ENCODE measurements around the gene ARHGEF39.

ARHGEF39 gene

DNA sequence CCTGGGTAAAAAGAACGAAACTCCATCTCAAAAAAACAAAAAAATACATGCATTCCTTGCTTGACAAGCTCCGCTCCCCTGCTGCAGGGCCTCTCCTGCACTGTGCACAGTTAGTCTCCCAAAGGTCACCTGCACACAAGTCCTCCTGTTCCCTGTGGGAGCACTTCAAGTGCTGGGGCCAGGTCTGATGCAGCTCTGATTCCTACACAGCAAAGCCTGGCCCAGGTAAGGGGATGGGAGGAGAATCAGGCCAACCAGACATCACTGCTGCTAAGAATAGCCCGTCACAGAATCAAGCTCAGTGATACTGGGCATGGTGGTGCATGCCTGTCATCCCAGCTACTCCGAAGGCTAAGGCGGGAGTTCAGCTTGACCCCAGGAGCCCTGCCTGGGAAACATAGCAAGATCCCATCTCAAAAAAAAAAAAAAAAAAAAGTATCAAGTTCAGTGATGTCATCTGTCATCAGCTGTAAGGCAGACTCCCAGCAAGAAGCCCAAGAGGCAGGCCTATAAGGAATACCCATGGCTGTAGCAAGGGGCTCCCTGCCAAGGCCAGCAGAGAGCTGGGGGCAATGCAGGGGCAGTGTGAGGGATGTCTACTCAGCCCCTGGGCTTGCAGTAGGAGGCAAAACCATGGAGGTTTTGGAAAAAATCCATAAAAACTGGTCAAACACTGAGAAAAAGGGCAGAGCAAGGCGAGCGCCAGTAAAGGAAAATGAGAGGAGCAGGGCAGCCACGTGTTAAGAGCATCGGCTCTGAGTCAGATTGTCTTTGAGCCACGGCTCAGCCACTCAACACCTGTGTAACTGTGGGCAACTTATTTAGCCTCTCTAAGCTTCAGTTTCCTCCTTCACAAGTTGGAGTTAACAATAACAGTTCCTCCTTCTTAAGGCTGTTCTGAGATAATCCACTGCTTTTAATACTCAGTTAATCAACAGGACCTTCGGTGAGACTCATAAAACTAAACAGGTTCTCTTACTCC lies 21.5 kb upstream of the ARHGEF39 start:
- TF ChIP-seq, protein P1, sequence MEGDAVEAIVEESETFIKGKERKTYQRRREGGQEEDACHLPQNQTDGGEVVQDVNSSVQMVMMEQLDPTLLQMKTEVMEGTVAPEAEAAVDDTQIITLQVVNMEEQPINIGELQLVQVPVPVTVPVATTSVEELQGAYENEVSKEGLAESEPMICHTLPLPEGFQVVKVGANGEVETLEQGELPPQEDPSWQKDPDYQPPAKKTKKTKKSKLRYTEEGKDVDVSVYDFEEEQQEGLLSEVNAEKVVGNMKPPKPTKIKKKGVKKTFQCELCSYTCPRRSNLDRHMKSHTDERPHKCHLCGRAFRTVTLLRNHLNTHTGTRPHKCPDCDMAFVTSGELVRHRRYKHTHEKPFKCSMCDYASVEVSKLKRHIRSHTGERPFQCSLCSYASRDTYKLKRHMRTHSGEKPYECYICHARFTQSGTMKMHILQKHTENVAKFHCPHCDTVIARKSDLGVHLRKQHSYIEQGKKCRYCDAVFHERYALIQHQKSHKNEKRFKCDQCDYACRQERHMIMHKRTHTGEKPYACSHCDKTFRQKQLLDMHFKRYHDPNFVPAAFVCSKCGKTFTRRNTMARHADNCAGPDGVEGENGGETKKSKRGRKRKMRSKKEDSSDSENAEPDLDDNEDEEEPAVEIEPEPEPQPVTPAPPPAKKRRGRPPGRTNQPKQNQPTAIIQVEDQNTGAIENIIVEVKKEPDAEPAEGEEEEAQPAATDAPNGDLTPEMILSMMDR (conservative IDR thresholded peaks at IDR 0.05), result no peak
- no peak for TF ChIP-seq ZFX (IDR thresholded peaks at IDR 0.05)
- H3K27ac ChIP-seq, result no peak overlapping the region

DNA sequence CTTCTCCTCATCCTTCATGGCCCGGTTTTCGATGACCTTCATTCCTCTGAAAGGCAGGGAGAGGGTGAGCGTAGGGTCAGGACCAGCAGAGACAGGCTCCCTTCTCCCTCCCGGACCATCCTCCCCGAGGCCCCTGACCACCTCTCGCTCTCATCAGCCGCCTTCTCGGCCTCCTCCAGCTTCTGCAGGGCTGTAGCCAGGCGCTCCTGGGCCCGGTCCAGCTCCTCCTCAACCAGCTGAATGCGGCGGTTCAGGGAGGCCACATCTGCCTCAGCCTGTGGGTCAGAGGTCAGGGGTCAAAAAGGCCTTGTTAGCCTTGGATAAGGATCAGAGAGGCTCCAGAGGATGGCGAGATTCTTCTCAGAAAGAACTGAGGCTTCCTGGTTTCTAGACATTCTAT lies 20.5 kb upstream of the ARHGEF39 start:
- TF ChIP-seq ZFX (IDR thresholded peaks at IDR 0.05), result no peak
- TF ChIP-seq, protein P1 (conservative IDR thresholded peaks at IDR 0.05), result no peak
- H3K27ac ChIP-seq, result no peak overlapping the region

DNA sequence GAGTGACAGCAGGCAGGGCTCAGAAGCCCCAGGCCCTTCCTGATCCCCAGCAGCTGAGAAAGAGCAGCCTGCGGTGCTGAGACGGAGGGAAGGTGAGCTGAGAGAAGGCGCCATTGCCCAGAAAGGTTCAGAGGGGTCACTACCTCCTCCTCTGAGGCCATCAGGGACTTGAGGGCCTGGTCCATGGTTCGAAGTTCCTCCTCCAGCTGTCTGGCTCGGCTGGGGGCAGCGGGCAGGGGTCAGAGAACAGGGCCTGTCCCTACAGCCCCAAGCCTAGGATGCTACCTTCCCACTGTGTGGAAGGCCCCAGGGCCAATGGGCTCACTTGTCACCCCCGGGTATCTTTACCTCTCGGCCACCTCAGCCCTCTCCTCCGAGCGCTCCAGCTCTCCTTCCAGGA lies 19.9 kb upstream of the ARHGEF39 start:
- TF ChIP-seq ZFX (IDR thresholded peaks at IDR 0.05), result no peak
- TF ChIP-seq, protein P1 (conservative IDR thresholded peaks at IDR 0.05), result no peak
- H3K27ac ChIP-seq, result no peak overlapping the region

DNA sequence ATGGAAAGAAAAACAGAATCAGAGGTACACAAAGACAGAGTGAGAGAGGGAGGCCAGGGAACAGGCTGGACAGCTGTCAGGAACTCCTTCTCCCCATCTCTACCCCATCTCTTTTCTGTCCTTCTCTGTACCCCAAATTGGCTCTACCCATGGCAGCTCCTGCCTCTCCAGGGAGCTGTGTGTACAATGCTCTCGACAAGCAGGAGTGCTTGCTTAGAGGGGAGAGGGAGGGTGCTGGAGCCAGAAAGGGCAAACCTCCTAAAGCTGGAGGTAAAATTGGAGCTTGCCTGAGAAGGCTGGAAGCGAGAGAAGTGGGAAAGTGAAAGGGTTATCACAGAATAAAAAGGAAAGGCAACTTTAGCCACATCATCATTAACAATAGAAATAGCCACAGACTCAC lies 18.3 kb upstream of the ARHGEF39 start:
- no peak overlapping the region for H3K27ac ChIP-seq
- TF ChIP-seq ZFX (IDR thresholded peaks at IDR 0.05), result no peak
- TF ChIP-seq, protein P1 (conservative IDR thresholded peaks at IDR 0.05), result no peak

DNA sequence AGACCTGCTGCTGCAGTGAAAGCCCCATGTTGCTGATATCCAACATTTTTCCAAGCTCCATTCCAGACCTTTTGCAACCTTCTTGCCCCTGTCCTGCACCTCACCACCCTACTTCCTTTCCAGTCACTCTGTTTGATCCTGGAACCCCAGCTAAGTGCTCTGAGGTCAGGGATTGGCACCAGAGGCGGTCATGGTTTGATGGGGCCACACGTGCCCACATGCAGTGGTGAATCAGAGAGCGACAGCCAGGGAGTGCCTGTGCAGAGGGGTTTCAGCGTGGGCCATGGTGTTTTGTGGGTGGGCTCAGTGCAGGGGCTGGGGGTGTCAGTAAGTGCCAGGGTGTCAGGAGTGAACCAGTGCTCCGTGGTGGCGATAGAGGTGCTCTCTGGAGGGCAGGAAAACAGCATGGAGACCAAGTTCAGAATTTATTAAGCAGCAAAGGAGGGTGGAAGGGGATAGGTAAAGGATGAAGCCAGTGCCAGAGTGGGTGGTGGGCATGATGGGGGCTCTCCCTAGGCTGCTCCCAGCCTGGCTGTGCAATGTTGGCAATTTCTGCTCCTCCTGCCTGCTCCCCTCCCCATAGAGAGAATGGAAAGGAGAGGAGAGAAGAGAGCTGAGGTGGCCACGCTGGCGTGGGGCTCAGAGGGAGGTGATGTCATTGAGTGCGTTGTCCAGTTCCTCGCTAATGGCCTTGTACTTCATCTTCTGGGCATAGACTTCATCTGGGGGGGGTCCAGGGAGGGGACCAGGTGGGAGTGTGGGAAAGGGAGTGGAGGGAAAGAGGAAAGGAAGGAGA lies 17.7 kb upstream of the ARHGEF39 start:
- no peak for TF ChIP-seq ZFX (IDR thresholded peaks at IDR 0.05)
- TF ChIP-seq, protein P1 (conservative IDR thresholded peaks at IDR 0.05), result no peak
- no peak overlapping the region for H3K27ac ChIP-seq

DNA sequence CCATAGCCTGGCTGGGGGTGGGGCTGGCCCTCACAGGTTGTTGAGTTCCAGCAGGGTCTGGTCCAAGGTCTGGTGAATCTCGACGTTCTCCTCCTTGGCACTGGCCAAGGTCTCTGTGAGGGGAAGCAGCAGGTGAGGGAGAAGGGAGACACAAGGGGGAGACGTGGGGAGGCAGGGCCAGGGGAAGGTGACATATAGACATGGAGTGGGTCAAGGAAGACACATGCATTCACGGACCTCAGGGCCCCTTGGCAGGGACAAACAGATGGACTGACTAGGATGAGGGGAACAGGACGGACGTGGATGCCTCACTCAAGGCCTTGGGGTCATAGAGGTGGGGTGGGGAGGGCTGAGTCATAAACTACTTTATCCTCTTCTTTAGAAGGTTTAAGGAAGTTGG lies 17.1 kb upstream of the ARHGEF39 start:
- TF ChIP-seq, protein P1 (conservative IDR thresholded peaks at IDR 0.05), result no peak
- no peak for TF ChIP-seq ZFX (IDR thresholded peaks at IDR 0.05)
- H3K27ac ChIP-seq, result no peak overlapping the region
